LNCaP clone FGC (cell line): Measurements from ENCODE around the gene DCLK2.

ENCODE experiments used
- DNase-seq: peaks from one replicate; pipeline ENCODE4 v3.0.0-alpha.2; 2011; ENCODE audit warnings: low read depth
- H3K4me3 ChIP-seq: 2 replicates; pipeline ENCODE4 v1.5.1; 2011; ENCODE audit warnings: mild to moderate bottlenecking, low read depth, low read length, control low read depth
- TF ChIP-seq, protein P1 (sequence below): IDR thresholded peaks from 2 replicates; pipeline ENCODE4 v1.5.1; 2012; ENCODE audit warnings: mild to moderate bottlenecking; ENCODE audit not compliant: control insufficient read depth, insufficient read depth; ENCODE audit errors: extremely low read depth

DCLK2 gene

DNA sequence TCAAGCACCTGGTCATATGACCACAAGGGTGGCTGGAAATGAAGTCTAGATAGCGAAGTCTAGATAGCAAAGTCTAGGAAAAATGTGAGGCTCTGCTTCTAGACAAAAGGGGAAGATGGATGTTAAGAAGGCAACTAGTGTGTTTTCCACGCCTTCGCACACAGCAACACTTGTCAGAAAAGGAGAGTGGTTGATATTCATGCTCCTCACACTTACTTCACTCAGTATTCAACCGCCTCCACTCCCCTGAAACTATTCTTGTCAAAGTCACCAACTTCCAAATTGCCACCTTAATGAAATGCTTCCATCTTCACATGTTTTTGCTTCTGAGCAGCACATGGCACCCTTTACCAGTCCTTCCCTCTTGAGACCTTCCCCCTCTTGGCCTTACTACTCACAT, 27.7 kb upstream of the DCLK2 start:
- no peak for DNase-seq
- TF ChIP-seq, protein P1, sequence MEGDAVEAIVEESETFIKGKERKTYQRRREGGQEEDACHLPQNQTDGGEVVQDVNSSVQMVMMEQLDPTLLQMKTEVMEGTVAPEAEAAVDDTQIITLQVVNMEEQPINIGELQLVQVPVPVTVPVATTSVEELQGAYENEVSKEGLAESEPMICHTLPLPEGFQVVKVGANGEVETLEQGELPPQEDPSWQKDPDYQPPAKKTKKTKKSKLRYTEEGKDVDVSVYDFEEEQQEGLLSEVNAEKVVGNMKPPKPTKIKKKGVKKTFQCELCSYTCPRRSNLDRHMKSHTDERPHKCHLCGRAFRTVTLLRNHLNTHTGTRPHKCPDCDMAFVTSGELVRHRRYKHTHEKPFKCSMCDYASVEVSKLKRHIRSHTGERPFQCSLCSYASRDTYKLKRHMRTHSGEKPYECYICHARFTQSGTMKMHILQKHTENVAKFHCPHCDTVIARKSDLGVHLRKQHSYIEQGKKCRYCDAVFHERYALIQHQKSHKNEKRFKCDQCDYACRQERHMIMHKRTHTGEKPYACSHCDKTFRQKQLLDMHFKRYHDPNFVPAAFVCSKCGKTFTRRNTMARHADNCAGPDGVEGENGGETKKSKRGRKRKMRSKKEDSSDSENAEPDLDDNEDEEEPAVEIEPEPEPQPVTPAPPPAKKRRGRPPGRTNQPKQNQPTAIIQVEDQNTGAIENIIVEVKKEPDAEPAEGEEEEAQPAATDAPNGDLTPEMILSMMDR, result no peak
- H3K4me3 ChIP-seq, result no peak overlapping the region

DNA sequence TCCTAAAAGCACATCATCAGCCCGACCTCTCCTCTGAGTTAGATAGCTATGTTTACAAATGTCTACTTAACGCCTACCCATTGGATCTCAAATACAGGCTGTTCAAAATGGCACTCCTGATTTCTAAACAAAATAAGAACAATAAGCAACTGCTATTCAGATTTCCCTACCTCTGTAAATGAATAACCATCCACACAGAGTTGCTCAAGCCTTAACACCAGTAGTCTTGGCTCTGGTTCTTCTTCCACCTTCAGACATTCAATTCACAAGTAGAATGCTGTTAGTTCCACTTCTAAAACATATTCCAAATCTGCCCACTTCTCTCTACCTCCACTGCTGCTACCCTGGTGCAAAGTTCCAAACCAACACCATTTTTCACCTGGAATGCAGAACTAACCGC, 27.1 kb upstream of the DCLK2 start:
- no peak overlapping the region for H3K4me3 ChIP-seq
- TF ChIP-seq, protein P1, result no peak
- DNase-seq, result no peak

DNA sequence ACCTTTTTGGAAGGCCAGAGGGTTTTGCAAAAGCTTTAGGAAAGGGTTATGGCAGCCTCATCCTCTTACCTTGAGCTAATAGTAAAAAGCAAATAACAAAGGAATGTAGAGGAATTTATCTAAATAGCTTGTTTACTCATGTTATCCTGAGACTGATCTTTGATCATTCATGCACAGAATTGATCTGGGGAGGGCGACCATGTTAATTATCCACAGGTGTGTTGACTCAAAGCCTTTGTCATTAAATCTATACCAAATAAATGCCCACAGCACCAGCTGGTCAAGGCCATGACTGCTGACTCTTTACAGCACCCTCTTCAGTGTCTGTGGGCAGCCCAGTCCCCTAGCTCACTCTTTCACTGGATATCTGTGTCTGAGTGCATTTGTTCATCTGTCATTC, 22.8 kb upstream of the DCLK2 start:
- TF ChIP-seq, protein P1, result no peak
- no peak for DNase-seq
- no peak overlapping the region for H3K4me3 ChIP-seq

DNA sequence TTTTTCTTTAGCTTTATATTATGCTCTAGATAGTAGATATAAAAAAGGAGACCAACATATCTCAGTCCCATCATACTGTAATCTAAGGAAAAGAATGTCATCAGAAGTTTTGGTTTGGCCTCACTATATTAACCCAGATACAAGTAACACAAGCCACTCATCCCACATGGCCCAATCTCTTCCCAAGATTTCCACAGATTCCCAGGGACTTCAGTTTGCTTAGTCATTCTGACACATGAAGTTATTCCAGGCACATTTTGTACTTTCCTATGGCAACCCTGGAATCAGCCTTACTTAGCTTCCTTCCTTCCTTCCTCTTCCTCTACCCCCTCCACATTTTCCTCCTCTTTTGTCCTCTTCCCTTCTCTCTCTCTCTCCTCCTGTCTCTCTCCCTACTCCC, 21.7 kb upstream of the DCLK2 start:
- no peak for DNase-seq
- TF ChIP-seq, protein P1, result no peak
- H3K4me3 ChIP-seq, result no peak overlapping the region

DNA sequence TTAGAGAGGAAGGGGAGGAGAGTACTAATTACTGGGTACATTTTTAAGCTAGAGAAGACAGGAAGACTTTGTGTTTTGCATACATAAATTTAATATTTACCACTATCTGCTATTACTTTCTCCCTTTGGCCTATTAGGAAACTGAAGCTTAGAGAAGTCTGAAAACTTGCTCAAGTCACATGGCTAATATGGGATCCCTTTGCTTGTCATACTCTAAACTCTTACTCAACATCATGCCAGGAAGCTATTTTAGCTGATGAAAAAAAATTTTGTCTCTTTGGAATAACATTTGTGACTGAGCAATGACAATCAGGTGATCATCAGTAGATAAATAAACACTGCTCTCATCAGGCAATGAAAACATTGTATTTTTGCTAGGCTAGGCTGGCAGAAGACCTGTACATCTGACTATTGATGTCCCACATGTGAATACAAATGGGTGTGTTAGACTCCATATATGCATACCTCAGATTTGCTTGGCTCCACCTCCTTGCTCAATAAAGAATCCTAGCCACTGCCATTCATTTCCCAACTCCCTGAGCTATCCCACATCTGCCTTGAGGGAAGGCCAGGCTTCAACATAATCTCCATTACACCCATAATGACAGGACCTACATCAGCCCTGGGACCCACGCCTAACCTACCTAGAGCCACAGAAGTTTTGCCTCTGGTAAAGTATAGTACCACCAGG, 17.0 kb upstream of the DCLK2 start:
- H3K4me3 ChIP-seq, result no peak overlapping the region
- DNase-seq, result no peak
- TF ChIP-seq, protein P1, result no peak

DNA sequence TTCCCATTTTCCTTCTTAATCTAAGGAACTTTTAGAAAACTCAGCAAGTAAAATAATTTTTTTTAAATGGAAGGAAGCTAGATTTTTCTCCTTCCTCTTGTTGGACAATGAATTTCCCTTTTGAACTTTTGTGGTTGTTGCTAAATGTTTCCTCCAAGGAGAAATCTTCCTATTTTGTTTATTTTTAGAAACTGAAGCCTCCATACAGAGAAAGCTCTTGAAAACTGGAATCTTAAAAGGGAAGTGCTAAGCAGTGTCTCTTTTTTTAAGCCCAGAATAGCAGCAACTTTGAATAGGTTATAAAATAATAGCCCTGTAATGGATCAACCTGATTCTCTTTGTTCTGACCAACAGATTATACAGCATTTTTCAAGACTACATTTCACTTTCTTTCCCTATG, 15.1 kb upstream of the DCLK2 start:
- no peak overlapping the region for H3K4me3 ChIP-seq
- DNase-seq, result no peak
- TF ChIP-seq, protein P1, result no peak

DNA sequence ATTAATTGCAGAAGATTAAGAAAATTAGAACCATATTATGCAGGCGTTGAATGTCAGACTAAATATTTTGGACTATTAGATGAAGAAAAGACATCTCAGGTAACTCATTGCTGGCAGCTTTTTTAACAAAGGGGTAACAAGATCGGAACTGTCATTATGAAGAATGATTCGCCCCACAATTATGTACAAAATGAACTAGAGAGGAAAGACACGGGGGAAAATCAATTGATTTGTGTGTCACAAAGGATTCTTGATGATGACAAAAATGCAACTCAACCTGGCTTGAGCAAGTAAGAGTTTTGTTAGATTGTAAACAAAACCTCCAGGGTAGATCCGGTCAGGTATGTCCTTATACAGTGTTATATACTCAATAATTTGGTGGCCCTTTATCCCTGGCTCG, 12.5 kb upstream of the DCLK2 start:
- no peak overlapping the region for H3K4me3 ChIP-seq
- TF ChIP-seq, protein P1, result no peak
- no peak for DNase-seq
